HG03045 (cell line): Measurements from ENCODE around the gene P2RY14.

ENCODE experiments used
- ATAC-seq: cut with Tn5 transposase; IDR thresholded peaks from one replicate; pipeline ENCODE4 v1.9.1; 2021; ENCODE audit warnings: mild to moderate bottlenecking, moderate library complexity; ENCODE audit not compliant: unreplicated experiment

P2RY14 gene

GRCh38 chr3:151303751-151304150, 25.4 kb upstream of the P2RY14 start:
- ATAC-seq, result no peak

DNA sequence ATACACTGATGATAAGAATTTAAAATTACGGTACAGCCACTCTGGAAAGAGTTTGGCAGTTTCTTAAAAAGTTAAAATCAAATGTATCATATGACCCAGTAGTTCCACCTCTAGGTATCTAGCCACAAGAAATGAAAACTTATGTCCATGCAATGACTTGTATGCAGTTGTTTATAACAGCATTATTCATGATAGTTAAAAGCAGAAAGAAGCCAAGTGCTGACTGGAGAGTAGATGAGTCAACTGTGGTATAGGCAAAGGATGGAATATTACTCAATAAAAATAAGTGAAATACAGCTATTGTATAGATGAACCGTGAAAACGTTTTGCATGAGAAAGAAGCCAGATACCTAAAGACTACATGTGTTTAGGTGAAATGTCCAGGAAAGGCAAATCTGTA, 23.4 kb upstream of the P2RY14 start:
- no peak for ATAC-seq

DNA sequence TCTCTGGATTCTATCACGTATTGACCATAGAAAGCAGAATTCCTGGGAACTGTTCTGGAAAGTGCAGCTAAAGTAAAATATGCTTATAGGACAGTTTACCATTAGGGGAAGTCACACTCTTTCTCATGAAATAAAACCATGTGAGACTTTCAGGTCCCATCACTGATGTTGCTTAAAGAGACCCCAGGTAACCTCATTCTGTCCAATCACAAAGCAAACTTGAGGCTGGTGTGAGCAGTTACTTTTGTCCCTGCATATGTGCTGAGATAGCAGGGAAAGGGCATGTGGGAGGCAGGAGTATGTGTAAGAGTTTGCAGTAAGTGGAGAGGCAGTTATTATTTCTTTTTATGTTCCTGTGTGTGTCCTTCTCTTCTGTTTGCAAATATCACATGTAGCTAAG, 22.2 kb upstream of the P2RY14 start:
- ATAC-seq, result no peak

DNA sequence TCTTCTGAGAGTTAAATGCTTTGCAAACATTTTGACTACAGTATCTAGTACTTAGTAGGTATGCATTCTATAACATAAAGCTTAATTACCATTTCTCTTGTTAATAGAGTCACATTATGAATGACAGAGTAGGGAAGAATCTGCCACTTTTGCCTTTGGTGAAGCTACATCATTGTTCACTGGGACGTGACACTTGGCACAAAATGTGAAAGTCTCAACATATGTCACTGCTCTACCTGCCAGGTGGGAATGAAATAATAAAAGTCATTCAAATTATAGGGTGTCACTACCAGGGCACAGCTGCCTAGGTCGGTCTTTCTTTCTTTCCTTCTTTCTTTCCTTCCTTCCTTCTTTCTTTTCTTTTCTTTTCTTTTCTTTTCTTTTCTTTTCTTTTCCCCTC, 20.7 kb upstream of the P2RY14 start:
- no peak for ATAC-seq

- ATAC-seq, result no peak
Measured at GRCh38 chr3:151297429-151297828, 19.1 kb upstream of the P2RY14 start.

GRCh38 chr3:151296226-151296625, 17.9 kb upstream of the P2RY14 start:
- no peak for ATAC-seq

DNA sequence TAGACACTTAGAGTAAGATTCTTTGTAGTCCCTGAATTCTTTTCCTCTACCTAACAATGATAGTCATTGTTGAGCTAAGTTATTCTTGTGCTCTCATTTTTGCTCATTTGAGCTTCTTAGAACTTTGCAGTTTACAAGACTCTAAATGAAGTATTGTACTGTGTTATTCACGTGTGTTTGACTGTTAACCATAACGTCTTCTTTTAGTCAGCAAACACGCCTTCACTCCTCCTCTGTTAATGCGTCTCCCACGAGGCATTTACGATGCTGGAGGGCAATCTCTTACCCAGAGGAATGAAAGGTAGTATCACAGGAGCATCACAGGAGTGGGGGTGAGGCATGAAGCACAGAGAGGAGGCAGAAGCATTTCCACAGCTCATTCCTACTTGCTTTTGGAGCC, 14.8 kb upstream of the P2RY14 start:
- no peak for ATAC-seq

DNA sequence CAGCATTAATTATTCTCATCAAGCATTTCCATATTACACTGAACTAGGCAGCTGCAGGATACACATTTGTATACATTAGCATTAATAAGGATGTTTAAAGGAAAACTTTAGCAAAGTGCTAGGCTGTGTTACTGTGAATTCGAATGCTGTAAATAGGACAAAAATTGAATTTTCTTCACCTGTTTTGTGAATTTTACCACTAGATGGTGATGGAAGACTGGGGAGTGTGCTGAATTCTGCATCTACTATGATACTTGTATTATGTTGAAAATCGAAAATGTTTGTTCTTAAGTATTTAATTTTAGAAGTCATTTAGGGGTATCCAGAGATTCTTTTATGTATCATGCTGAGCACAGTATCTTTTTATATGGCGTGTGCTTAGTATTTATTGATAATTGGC, 12.3 kb upstream of the P2RY14 start:
- ATAC-seq, result no peak

- no peak for ATAC-seq
Measured at GRCh38 chr3:151289445-151289844, 11.1 kb upstream of the P2RY14 start.

- no peak for ATAC-seq
Measured at GRCh38 chr3:151285940-151286339, 7.6 kb upstream of the P2RY14 start.

- no peak for ATAC-seq
Measured at GRCh38 chr3:151283907-151284461, 5.6 kb upstream of the P2RY14 start.

DNA sequence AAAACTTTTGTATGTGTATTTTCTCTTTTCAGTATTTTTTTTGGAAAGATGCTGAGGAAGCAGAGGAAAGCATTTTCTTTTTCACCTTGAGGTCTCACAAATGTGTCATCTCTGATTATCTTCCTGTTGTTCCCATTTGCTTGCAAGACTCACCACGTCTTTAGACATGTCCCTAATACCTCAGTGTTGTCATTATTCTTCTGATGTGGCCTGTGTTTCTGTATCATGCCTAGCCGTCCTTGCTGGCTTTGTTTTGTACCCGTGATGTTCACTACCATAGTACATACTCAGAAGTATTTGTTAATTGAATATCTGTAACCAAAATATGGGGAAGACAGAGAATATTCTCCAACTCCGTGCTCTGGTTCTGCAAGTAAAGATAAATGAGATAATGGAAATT, 5.0 kb upstream of the P2RY14 start:
- no peak for ATAC-seq

DNA sequence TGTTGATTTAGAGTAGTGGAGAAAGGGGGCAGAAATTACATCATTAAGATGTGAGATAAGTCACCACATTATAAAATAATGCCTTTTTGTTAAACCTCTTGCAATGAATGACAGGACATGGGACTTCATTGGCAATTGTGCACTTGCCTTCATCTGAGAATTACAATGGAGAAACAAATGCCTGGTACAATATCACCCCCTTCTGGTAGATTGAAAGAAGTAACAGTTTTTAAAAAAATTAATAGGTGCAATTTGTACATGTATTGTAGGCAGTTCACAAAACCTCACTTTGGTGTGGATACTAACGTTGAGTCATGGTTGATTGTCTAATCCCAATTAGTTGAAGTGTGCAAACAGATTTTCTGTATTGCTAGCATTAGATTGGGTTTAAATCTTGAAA, 4.6 kb upstream of the P2RY14 start:
- ATAC-seq, result no peak

- no peak for ATAC-seq
Measured at GRCh38 chr3:151281671-151282324, 3.5 kb upstream of the P2RY14 start.

GRCh38 chr3:151276687-151277042, 1.7 kb downstream of the P2RY14 start:
- ATAC-seq, result peak; percentile 67

- peak; percentile 15 for ATAC-seq
Measured at GRCh38 chr3:151276038-151276686, 2.2 kb downstream of the P2RY14 start.

DNA sequence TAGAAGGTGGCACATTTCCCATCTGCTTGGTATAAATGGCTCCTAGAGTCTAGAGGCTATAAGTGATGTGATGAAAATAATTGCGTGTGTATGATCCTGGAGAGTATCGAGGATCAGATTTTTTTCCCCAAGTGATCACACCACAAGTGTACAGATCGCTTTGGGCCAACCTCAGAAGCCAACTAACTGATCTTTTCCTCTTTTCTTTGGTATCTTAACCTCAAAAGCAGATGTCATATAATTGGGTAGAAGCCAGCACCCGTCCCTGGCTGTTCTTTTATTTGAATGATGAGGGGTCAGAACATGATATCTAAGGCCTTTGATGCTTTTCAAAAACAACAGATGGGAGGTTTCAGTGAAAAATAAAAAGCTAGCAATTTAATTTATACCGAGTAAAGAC, 3.3 kb downstream of the P2RY14 start:
- no peak for ATAC-seq

- no peak for ATAC-seq
Measured at GRCh38 chr3:151269631-151270030, 8.7 kb downstream of the P2RY14 start.

GRCh38 chr3:151268267-151269235, 9.8 kb downstream of the P2RY14 start:
- ATAC-seq, result peak; percentile 50

- no peak for ATAC-seq
Measured at GRCh38 chr3:151267066-151267465, 11.3 kb downstream of the P2RY14 start.

GRCh38 chr3:151265866-151266265, 12.5 kb downstream of the P2RY14 start:
- peak; percentile 98 for ATAC-seq
